ENCODE measurements around the gene ZNF615.
A peak's percentile ranks its signal among the peaks of the same experiment; 100 is the strongest.
"Not testable (repeated sequence)": the region's sequence is repeated elsewhere in the genome, so short reads cannot be mapped to it uniquely, and the experiment has no call there.

The ZNF615 gene

GRCh38 chr19:52007806-52008557 is at the start of gene ZNF615:
Gene ZNF615, minus strand, starts transcription at chr19:52008211. Its CDS starts 4,500 bp downstream, at chr19:52003711.
- DNase-seq: peak; percentile 86

DNA sequence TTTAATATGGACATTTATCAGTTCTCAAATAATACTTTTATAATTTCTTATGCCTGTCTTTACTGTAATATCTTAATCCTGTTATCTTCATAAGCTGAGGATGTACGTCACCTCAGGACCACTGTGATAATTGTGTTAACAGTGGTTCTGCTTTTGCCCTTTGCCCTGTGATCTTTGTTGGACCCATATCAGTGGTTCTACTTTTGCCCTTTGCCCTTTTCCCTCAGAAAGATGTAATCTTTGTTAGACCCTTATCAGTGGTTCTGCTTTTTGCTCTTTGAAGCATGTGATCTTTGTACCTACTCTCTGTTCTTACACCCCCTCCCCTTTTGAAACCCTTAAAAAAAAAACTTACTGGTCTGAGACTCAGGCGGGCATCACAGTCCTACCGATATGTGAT is 48.5 kb upstream of the ZNF615 start:
- DNase-seq: not testable (repeated sequence)

DNA sequence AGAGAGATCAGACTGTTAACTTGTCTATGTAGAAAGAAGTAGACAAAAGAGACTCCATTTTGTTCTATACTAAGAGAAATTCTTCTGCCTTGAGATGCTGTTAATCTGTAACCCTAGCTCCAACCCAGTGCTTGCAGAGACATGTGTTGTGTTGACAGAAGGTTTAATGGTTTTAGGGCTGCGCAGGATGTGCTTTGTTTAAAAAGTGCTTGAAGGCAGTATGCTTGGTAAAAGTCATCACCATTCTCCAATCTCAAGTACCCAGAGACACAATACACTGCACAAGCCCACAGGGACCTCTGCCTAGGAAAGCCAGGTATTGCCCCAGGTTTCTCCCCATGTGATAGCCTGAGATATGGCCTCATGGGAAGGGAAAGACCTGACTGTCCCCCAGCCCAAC is 43.7 kb upstream of the ZNF615 start:
- DNase-seq: not testable (repeated sequence)

- peak; percentile 80 for DNase-seq
These were observed 40.8 kb upstream of the ZNF615 start, which contains the start of gene ZNF432 for GRCh38 chr19:52048555-52049501. Gene ZNF432, minus strand, starts transcription at chr19:52048838. Its CDS starts 1,970 bp downstream, at chr19:52046868.

GRCh38 chr19:52039169-52039568 is 31.2 kb upstream of the ZNF615 start:
- no peak for DNase-seq

DNA sequence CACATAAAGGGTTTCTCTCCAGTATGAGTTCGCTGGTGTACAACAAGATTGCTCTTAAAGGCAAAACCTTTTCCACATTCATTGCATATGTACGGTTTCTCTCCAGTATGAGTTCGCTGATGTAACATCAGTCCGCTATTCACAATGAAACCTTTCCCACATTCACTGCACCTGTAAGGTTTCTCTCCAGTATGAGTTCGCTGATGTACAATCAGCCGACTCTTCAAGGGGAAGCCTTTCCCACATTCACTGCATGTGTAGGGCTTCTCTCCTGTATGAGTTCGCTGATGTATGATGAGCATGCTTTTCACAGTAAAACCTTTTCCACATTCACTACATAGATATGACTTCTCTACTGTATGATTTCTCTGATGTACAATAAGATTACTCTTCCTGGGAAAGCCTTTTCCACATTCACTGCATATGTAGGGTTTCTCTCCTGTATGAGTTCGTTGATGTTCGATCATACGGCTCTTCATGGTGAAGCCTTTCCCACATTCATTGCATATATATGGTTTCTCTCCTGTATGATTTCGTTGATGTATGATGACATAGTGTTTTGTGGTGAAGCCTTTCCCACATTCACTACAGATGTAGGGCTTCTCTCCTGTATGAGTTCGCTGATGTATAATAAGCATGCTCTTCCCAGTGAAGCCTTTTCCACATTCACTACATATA is 26.2 kb upstream of the ZNF615 start:
- DNase-seq: no peak

GRCh38 chr19:52028780-52029123 is 20.7 kb upstream of the ZNF615 start:
- no peak for DNase-seq

GRCh38 chr19:52028027-52028779 is 20.2 kb upstream of the ZNF615 start, which contains the start of gene ZNF614:
Gene ZNF614, minus strand, starts transcription at chr19:52028379. Its CDS starts 2,634 bp downstream, at chr19:52025745.
- peak; percentile 84 for DNase-seq

GRCh38 chr19:52026255-52026990 is 18.4 kb upstream of the ZNF615 start:
- not testable (repeated sequence) for DNase-seq

DNA sequence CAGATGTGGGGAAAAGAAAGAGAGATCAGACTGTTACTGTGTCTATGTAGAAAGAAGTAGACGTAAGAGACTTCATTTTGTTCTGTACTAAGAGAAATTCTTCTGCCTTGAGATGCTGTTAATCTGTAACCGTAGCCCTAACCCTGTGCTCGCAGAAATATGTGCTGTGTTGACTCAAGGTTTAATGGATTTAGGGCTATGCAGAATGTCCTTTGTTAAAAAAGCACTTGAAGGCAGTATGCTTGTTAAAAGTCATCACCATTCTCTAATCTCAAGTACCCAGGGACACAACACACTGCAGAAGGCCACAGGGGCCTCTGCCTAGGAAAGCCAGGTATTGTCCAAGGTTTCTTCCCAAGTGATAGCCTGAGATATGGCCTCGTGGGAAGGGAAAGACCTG is 16.5 kb upstream of the ZNF615 start:
- not testable (repeated sequence) for DNase-seq

DNA sequence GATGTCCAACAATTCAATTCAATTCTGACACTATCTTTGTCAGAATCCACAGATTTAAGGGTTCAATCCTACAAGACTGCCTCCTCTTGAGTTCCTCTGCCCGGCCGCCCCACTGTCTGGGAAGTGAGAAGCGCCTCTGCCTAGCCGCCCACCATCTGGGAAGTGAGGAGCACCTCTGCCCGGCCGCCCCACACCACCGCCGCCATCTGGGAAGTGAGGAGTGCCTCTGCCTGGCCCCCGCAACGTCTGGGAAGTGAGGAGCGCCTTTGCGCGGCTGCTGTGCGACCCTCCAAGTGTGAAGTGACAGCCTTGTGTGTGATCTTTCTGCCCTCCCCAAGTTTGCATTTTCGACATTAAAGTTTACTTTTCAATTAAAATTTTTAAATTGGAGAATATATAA is 14.2 kb upstream of the ZNF615 start:
- no peak for DNase-seq

DNA sequence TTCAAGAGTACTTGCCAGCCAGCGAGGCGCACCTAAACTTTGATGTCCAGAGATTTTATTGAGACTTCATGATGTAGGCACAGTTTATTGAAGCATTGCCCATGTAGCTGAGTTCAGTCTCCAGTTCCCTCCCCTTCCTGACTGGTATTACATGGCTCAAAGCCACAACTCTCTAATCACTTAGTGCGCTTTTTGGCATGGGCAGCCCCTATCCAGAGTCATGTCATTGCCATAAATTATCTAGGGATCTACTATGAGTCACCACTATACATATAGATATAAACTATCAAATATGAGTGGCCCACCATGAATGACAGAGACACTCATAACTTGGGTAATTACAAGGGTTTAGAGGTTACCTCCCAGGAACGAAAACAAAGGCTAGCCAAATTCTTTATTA is 12.5 kb upstream of the ZNF615 start:
- no peak for DNase-seq

DNA sequence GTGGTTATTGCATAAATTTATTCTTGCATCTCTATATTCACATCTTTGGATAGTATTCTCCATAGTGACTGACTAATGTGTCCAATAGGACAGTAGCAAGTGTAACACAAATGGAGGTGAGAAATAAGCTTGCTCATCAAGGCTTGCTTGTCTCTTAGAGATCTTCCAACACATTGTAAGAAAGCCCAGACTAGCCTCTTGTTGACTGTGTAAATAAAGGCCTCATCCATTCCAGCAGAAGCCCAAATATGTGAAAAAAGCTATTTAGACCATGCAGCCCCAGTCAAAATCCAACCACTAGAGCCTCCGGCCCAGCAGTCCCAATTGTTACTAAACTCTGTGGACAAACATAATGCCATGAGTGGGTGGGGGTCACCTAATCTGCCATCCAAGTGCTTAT is 2.7 kb upstream of the ZNF615 start:
- no peak for DNase-seq

DNA sequence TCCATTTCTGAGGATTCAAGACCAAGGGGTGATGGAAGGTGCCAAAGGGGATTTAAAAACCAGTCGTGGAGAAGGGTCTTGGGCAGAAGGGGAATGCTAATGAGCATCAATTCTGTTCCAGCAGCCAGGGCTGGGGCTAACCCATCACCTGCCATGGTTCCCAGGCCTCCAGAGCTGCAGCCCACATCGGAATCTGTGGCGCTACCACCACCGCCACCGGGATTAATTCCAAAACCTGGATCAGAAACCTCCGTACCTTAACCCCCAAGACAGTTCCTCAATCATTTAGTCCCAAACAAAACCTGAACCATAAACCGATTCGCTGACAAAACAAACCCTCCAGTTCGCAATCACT is 583 bp downstream of the ZNF615 start:
- no peak for DNase-seq

DNA sequence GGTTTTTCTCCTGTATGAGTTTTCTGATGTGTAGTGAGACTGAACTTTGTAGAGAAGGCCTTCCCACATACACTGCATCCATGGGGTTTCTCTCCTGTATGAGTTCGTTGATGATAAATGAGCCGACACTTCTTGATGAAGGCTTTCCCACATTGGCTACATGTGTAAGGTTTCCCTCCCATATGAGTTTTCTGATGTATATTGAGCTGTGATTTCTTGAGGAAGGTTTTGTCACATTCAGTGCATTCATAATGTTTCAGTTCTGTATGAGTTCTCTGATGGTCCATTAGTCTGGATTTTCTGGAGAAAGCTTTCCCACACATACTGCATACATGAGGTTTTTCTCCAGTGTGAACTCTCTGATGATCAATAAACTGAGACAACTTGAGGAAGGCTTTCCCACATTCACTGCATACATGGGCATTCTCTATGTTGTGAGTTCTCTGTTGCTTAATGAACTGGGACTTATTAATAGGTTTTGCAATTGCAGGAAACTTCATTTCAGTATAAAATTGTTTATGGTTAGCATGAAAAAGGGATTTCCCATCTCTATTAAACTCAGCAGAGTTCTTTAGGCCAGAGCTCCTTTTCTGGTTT is 13.9 kb downstream of the ZNF615 start:
- DNase-seq: no peak

DNA sequence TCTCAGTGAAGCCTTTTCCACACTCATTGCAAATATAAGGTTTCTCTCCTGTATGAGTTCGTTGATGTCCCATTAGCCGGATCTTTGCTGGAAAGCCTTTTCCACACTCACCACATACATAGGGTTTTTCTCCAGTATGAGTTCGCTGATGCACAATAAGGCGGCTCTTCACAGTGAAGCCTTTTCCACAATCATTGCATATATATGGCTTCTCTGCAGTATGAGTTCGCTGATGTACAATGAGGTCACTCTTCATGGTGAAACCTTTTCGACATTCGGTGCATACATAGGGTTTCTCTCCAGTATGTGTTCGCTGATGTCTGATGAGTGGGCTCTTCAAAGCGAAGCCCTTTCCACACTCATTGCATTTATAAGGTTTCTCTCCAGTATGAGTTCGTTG is 14.6 kb downstream of the ZNF615 start:
- no peak for DNase-seq

DNA sequence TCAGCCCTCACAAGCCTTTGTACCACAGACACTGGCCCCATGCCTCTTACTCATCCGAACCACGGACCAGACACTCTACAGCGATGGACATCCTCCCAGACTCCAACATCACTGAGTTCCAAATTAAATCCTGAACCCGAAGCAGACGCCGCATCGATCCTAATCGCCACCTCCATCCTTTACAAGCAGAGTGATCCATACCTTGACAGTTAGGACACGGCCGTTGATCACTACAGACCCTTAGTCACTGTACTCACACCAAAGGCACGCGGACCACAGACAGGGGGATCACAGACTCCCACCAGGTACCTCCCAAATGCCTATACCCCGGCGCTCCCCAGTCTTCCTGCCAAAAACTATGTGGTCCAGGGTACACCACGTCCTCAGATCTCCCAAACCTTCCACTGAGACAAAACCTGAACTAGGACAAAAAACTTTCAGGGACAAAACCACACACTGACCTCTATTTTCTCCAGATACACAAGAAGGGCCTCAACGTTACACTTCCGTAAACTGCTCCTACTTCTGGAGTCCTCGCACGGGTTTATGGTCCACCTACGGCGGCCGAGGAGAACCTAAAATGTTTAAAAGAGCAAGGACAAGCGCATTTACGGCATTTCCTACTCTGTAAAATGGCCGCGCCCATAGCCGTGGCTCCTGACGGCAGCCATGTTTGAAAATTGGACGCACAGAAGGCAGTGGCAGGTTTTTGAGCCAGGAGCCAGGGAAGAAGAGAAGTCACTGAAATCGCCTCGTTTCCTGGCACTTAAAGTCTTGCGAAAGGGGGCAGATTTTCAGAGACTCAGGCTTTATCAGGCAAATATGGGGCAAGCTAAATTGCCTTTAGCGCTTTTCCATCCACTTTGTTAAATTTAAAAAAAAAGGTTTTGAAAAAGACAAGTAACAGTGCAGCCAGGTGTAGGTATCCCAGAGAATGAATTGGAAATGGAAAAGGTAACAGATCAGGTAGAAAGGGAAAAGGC is 21.4 kb downstream of the ZNF615 start, which contains the start of gene ZNF350:
TSS of gene ZNF350 (minus strand) at position 532 of the 983 bp plus-strand sequence. CDS start 12,480 bp downstream, outside the sequence.
- peak; percentile 82 for DNase-seq

DNA sequence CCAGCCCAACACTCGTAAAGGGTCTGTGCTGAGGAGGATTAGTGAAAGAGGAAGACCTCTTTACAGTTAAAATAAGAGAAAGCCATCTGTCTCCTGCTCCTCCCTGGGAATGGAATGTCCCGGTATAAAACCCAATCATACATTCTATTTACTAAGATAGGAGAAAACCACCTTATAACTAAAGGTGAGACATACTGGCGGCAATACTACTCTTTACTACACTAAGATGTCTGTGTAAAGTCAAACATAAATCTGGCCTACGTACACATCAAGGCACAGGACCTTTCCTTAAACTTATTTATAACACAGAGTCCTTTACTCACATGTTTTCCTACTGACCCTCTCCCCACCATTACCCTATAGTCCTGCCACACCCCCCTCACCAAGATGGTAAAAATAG is 24.6 kb downstream of the ZNF615 start:
- no peak for DNase-seq

DNA sequence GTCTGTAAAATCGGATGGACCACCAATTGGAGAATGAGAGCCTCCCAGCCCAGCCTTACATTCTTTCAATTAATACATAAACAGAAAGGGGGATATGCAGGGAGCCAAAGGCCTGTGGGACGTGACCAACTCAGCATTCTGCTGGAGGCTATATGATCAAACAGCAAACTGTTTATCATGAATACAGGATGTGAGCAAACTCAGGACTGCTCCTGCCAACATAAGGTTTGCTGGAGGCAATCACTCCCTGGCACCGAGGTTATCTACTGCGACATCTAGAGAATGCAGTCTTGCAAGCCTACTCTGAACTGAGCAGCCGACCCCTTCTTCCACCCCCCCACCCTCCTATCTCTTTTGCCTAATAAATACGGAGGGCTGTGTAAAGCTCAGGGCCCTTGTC is 27.1 kb downstream of the ZNF615 start:
- not testable (repeated sequence) for DNase-seq

Measured in stimulated activated CD4-positive, alpha-beta T cell treated with anti-CD3 and anti-CD28 coated beads, Interleukin-4, amount 100 ng/mL, for 1 hour (primary cell).